Activated CD8-positive, alpha-beta T cell treated with anti-CD3 and anti-CD28 coated beads, Interleukin-2, amount 10 ng/mL, durations not matched to agents 7 days and 5 days (primary cell): Measurements from ENCODE around the gene THRA. TPM values are rescaled to one million over a fixed set of nuclear protein-coding genes. Genes with fewer than 3 reads are reported as not detected.

Experiments used
- ATAC-seq: fragments of 150-1000 bp; cut with Tn5 transposase; one replicate; pipeline ENCODE4 v1.10.0; 2021; ENCODE audit warnings: moderate library complexity
- CTCF ChIA-PET: fragments of 350-600 bp; sonication (Branson Sonifier 250); formaldehyde crosslinking; loops from one replicate; lab custom pipeline; 2021; ENCODE audit warnings: antibody characterized with exemption; lab: Charles Lee
- POLR2A ChIA-PET: fragments of 350-600 bp; sonication (Branson Sonifier 250); formaldehyde crosslinking; loops from one replicate; lab custom pipeline; 2021; ENCODE audit warnings: antibody characterized with exemption; lab: Charles Lee
- DNase-seq: peaks from one replicate; pipeline ENCODE4 v3.0.0-alpha.2; 2020
- H3K27ac Mint-ChIP-seq: one replicate; pipeline ENCODE4 v1.8.0; 2021; ENCODE audit warnings: mild to moderate bottlenecking, mixed read lengths
- H3K27me3 Mint-ChIP-seq: one replicate; pipeline ENCODE4 v1.8.0; 2021; ENCODE audit warnings: low read depth, mixed read lengths
- H3K36me3 Mint-ChIP-seq: one replicate; pipeline ENCODE4 v1.8.0; 2021; ENCODE audit warnings: low read depth, mixed read lengths
- H3K4me1 Mint-ChIP-seq: one replicate; pipeline ENCODE4 v1.8.0; 2021; ENCODE audit warnings: low read depth, mixed read lengths
- H3K4me3 Mint-ChIP-seq: one replicate; pipeline ENCODE4 v1.8.0; 2021; ENCODE audit warnings: mild to moderate bottlenecking, mixed read lengths
- H3K9me3 Mint-ChIP-seq: one replicate; pipeline ENCODE4 v1.8.0; 2022; ENCODE audit warnings: mixed read lengths; ENCODE audit not compliant: insufficient read depth
- total RNA-seq, 2 experiments: library from RNA; stranded (reverse); gene quantifications; one replicate each; pipeline ENCODE4 v1.2.3, GENCODE V29; 2021

THRA gene
- total RNA-seq, 2 experiments from 2014 or later: 8.7 to 9.7 TPM

DNA sequence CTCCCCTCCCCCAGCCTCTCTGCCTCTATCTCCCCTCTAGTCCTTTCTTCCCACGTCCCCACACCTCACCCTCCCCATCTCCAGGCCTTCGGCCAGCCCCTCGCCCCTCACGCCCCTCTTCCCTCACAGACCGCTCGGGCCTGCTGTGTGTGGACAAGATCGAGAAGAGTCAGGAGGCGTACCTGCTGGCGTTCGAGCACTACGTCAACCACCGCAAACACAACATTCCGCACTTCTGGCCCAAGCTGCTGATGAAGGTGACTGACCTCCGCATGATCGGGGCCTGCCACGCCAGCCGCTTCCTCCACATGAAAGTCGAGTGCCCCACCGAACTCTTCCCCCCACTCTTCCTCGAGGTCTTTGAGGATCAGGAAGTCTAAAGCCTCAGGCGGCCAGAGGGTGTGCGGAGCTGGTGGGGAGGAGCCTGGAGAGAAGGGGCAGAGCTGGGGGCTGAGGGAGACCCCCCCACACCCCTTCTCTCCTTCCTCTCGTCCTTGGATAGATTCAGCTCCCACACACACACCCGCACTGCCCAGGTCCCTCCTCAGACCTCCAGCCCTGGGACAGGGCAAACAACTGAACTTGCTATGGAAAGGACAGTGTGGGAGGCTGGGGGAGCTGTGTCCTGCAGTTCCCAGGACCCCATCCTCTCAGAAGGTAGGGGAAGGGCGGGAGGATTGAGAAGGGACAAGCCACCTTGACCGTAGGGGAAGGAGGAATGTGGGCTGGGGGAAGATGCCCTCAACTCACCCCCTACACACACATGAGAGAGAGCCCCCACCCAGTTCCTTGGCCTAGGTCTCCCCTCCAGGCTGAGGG lies 26.5 kb downstream of the THRA start:
- ATAC-seq: no peak
- H3K4me3 Mint-ChIP-seq: no peak overlapping the region
- POLR2A ChIA-PET: interaction anchor here (1.2 to 1.3 kb wide), 2 partner anchors 13 to 33 kb away, joined by 3 to 5 read pairs; no protein-coding TSS in a partner anchor
- H3K9me3 Mint-ChIP-seq: no peaks in the 10 kb centered on the region
- peaks cover 10% of the 10 kb centered on the region for H3K36me3 Mint-ChIP-seq
- CTCF ChIA-PET: interaction anchor here (1.2 to 1.7 kb wide), 3 partner anchors 14 to 76 kb away, joined by 5 to 7 read pairs (median 5); no protein-coding TSS in a partner anchor
- no peak overlapping the region for H3K27ac Mint-ChIP-seq
- H3K4me1 Mint-ChIP-seq: peaks cover 8% of the 10 kb centered on the region
- H3K27me3 Mint-ChIP-seq: no peaks in the 10 kb centered on the region
- DNase-seq: no peak

DNA sequence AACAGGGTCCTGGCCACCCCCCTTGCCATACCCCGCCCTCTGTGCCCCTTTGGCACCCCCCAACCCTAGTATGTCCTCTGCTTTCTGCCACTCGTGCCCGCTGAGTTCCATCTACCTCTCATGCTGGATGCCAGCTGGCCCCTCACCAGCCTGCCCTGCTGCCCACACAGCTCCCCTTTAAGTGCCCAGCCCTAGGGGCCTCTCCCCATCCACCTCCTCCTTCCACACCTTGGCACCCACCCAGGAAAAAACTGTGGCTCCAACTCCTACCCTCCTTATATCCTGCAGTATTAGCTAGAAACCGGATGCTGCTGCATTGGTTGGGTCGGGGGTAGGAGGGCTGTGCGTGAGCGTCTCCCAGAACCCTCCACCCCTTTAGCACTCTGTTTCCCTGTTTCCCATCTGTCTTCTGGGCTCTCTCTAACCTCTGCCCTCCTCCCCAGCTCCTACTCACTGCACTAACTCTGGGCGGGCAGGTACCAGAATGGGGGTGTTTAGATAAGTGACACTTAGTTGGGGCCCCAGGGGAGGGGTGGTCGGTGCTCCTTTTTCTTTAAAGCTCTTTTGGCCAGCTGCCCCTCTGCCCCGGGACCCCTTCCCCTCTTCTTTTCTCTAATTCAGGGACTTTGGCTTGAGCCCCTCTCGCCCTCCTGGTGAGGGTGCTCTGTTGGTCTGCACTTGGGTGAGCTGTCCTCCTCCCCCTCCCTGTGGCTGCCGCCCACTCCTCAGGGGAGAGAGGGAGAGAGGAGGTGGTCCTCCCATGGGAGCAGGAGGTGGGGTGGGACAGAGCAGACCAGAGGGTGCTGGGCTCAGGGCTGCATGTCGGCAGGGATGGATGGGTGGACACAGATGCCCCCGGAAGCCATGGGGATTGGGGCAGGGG lies 27.7 kb downstream of the THRA start:
- Mint-ChIP-seq H3K4me3 (no peak overlapping the region), H3K4me1 (peaks cover 17% of the 10 kb centered on the region), H3K36me3 (peaks cover 19% of the 10 kb centered on the region), H3K27ac (no peak overlapping the region), H3K27me3 (no peaks in the 10 kb centered on the region), H3K9me3 (no peaks in the 10 kb centered on the region)
- DNase-seq: no peak
- POLR2A ChIA-PET: interaction anchor here (1.2 to 1.3 kb wide), 2 partner anchors 14 to 32 kb away, joined by 3 to 5 read pairs; no protein-coding TSS in a partner anchor
- CTCF ChIA-PET: interaction anchor here (1.2 kb wide), 2 partner anchors 16 to 77 kb away, joined by 5 read pairs; no protein-coding TSS in a partner anchor
- ATAC-seq: no peak

GRCh38 chr17:40091691-40092397 lies 29.1 kb downstream of the THRA start:
- DNase-seq (no peak), ATAC-seq (no peak)
- H3K27me3 Mint-ChIP-seq: no peaks in the 10 kb centered on the region
- H3K4me1 Mint-ChIP-seq: peaks cover 31% of the 10 kb centered on the region
- ChIA-PET CTCF (interaction anchor here (2.5 kb wide), 1 partner anchor 20 kb away, joined by 21 read pairs; no protein-coding TSS in a partner anchor), POLR2A (no interaction called here)
- no peak overlapping the region for H3K4me3 Mint-ChIP-seq
- no peak overlapping the region for H3K27ac Mint-ChIP-seq
- H3K9me3 Mint-ChIP-seq: no peaks in the 10 kb centered on the region
- H3K36me3 Mint-ChIP-seq: peaks cover 30% of the 10 kb centered on the region

- no peak for ATAC-seq
- no peaks in the 10 kb centered on the region for H3K27me3 Mint-ChIP-seq
- no peak overlapping the region for H3K27ac Mint-ChIP-seq
- H3K36me3 Mint-ChIP-seq: peaks cover 37% of the 10 kb centered on the region
- no peaks in the 10 kb centered on the region for H3K9me3 Mint-ChIP-seq
- POLR2A ChIA-PET: no interaction called here
- CTCF ChIA-PET: interaction anchor here (0.6 to 2.5 kb wide), 3 partner anchors 17 to 30 kb away, joined by 3 to 21 read pairs (median 10); no protein-coding TSS in a partner anchor
- H3K4me1 Mint-ChIP-seq: peaks cover 38% of the 10 kb centered on the region
- no peak overlapping the region for H3K4me3 Mint-ChIP-seq
- DNase-seq: no peak
Observed at GRCh38 chr17:40092581-40092980, 29.8 kb downstream of the THRA start.

DNA sequence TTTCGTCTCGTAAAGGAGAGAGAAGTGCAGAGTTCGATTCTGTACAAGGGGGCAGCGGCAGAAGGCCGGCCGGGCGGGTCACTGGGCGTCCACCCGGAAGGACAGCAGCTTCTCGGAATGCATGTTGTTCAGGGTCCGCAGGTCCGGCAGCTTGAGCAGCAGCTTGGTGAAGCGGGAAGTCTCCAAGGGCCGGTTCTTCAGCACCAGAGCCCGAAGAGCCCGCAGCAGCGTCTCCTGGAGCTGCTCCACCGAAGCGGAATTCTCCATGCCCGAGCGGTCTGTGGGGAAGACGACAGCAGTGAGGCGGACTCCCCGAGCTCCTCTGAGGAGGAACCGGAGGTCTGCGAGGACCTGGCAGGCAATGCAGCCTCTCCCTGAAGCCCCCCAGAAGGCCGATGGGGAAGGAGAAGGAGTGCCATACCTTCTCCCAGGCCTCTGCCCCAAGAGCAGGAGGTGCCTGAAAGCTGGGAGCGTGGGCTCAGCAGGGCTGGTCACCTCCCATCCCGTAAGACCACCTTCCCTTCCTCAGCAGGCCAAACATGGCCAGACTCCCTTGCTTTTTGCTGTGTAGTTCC lies 30.3 kb downstream of the THRA start:
- Mint-ChIP-seq H3K27ac (peak overlapping the region; percentile 42), H3K27me3 (no peaks in the 10 kb centered on the region), H3K4me1 (peaks cover 44% of the 10 kb centered on the region), H3K4me3 (no peak overlapping the region), H3K36me3 (peaks cover 41% of the 10 kb centered on the region), H3K9me3 (no peaks in the 10 kb centered on the region)
- ChIA-PET CTCF (interaction anchor here (0.6 to 2.5 kb wide), 3 partner anchors 18 to 31 kb away, joined by 3 to 21 read pairs (median 10); no protein-coding TSS in a partner anchor), POLR2A (no interaction called here)
- ATAC-seq: no peak
- DNase-seq: no peak

DNA sequence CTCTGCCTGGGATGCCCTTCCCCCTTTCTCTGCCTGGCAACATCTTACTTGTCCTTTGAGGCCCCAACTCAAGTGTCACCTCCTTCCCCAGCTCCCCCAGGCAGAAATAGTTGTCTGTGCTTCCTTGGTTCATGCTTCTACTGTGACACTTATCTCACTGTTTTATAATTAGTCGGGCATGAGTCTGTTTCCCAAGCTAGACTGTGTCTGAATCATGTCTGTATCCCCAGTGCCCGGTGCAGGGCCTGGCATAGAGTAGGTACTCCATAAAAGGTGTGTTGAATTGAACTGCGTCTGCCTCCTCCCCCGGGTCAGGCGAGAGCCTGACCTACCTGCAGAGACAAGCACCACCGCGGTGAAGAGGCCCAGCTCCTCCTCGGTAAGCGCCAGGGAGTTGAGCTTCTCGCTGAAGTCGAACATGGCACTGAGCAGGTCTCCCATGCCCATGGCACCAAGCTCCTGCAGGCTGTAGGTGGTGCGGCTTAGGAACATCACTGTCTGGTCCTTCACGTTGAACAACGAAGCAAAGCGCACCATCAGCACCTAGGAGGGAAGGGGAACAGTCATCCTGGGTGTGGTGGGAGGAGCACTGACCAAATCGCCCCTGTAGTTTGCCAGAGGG lies 30.9 kb downstream of the THRA start:
- CTCF ChIA-PET: interaction anchor here (1.1 to 2.5 kb wide), 3 partner anchors 18 kb away, joined by 3 to 21 read pairs (median 10); no protein-coding TSS in a partner anchor
- H3K27ac Mint-ChIP-seq: peak overlapping the region; percentile 52

GRCh38 chr17:40094874-40095273 lies 32.1 kb downstream of the THRA start:
- POLR2A ChIA-PET: interaction anchor here (0.7 to 1.6 kb wide), 2 partner anchors 19 to 30 kb away, joined by 3 to 5 read pairs; no protein-coding TSS in a partner anchor
- Mint-ChIP-seq H3K27me3 (no peaks in the 10 kb centered on the region), H3K36me3 (peaks cover 47% of the 10 kb centered on the region), H3K27ac (peak overlapping the region; percentile 20), H3K4me3 (no peak overlapping the region), H3K4me1 (peaks cover 61% of the 10 kb centered on the region), H3K9me3 (no peaks in the 10 kb centered on the region)
- no peak for DNase-seq
- ATAC-seq: no peak
- CTCF ChIA-PET: interaction anchor here (0.9 to 9.9 kb wide), 4 partner anchors 9 to 26 kb away, joined by 3 to 156 read pairs (median 5); no protein-coding TSS in a partner anchor

More for the DNA sequence above, 30.9 kb downstream of the THRA start:
- Mint-ChIP-seq H3K27me3 (no peaks in the 10 kb centered on the region), H3K36me3 (peaks cover 46% of the 10 kb centered on the region), H3K4me1 (peaks cover 50% of the 10 kb centered on the region), H3K4me3 (no peak overlapping the region), H3K9me3 (no peaks in the 10 kb centered on the region)
- no peak for DNase-seq
- POLR2A ChIA-PET: no interaction called here
- ATAC-seq: no peak

GRCh38 chr17:40095351-40095943 lies 32.7 kb downstream of the THRA start:
- DNase-seq (no peak), ATAC-seq (no peak)
- CTCF ChIA-PET: interaction anchor here (0.9 to 9.9 kb wide), 5 partner anchors 9 to 26 kb away, joined by 5 to 156 read pairs (median 7); no protein-coding TSS in a partner anchor
- POLR2A ChIA-PET: interaction anchor here (0.7 to 1.9 kb wide), 4 partner anchors 17 to 30 kb away, joined by 3 to 6 read pairs (median 4); no protein-coding TSS in a partner anchor
- peaks cover 67% of the 10 kb centered on the region for H3K4me1 Mint-ChIP-seq
- H3K36me3 Mint-ChIP-seq: peaks cover 47% of the 10 kb centered on the region
- H3K27me3 Mint-ChIP-seq: no peaks in the 10 kb centered on the region
- peak overlapping the region; percentile 85 for H3K27ac Mint-ChIP-seq
- H3K9me3 Mint-ChIP-seq: no peaks in the 10 kb centered on the region
- peak overlapping the region; percentile 68 for H3K4me3 Mint-ChIP-seq

DNA sequence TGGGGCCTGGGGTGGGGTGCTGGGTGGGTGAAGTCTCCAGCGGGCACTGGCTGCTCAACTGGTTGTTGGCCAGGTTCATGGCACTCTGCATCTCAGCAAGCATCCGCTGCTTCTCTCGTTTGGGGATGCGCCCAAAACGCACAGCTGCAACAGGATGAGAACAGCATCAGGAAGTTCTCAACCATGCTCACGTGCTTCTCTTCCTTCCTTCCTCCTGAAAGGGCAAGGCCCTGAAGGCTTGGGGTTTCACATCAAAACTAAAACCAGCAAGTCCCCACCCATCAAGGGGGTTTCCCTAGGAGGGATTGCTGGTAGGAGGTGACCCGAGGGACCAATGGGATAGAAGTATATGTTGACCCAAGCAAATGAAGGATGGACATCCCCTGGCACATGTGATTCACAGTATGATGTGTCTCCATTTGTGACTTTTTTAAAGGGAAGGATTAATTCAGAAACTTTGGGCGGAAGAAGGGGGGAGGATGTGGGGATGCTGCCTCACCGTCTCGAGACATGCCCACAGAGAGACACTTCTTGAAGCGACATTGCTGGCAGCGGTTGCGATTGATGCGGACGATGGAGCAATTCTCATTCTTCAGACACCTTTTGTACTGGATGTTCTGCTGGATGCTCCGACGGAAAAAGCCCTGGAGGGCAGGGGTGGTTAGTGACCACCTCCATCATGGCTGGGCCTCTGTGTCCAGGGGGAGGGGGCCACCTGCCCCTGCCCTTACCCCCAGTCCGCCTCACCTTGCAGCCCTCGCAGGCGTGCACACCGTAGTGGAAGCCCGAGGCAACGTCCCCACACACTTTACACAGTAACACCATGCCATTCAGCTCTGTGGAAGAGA lies 33.4 kb downstream of the THRA start:
- H3K27me3 Mint-ChIP-seq: no peaks in the 10 kb centered on the region
- H3K4me3 Mint-ChIP-seq: peak overlapping the region; percentile 68
- ATAC-seq (peak; percentile 72), DNase-seq (peak; percentile 95)
- H3K27ac Mint-ChIP-seq: peak overlapping the region; percentile 85
- POLR2A ChIA-PET: interaction anchor here (0.6 to 1.9 kb wide), 5 partner anchors 17 to 126 kb away, joined by 3 to 6 read pairs (median 5); partner anchors contain the start of gene MED24
- H3K4me1 Mint-ChIP-seq: peaks cover 74% of the 10 kb centered on the region
- H3K9me3 Mint-ChIP-seq: no peaks in the 10 kb centered on the region
- CTCF ChIA-PET: interaction anchor here (1.1 to 9.9 kb wide), 5 partner anchors 10 to 27 kb away, joined by 5 to 156 read pairs (median 8); no protein-coding TSS in a partner anchor
- peaks cover 47% of the 10 kb centered on the region for H3K36me3 Mint-ChIP-seq
